ENCODE measurements around the gene GPR3. TPM values are rescaled to one million over a fixed set of nuclear protein-coding genes. Genes with fewer than 3 reads are reported as not detected.

Gene GPR3
- total RNA-seq, 1 donor from 2014 or later, result 0.86 TPM

- TF ChIP-seq EZH2 (IDR thresholded peaks at IDR 0.05; ENCODE audit: insufficient read depth, low read length) (no peak), CTCF (IDR thresholded peaks at IDR 0.05; ENCODE audit: insufficient read depth, low read depth, low read length) (no peak)
Observed at GRCh38 chr1:27368869-27369582, 23.4 kb upstream of the GPR3 start.

GRCh38 chr1:27372022-27372807 is 20.2 kb upstream of the GPR3 start:
- H3K36me3 ChIP-seq (ENCODE audit: insufficient read depth, low read length), result no peaks in the 10 kb centered on the region
- Mint-ChIP-seq H3K27me3 (ENCODE audit: low read depth, unreplicated experiment) (peaks cover 12% of the 10 kb centered on the region), H3K27ac (ENCODE audit: unreplicated experiment) (no peak overlapping the region), H3K4me1 (ENCODE audit: low read depth, unreplicated experiment) (no peaks in the 10 kb centered on the region), H3K4me3 (ENCODE audit: unreplicated experiment) (no peak overlapping the region), H3K36me3 (ENCODE audit: low read depth, unreplicated experiment) (no peaks in the 10 kb centered on the region), H3K9me3 (ENCODE audit: unreplicated experiment) (no peaks in the 10 kb centered on the region)
- no peaks in the 10 kb centered on the region for H3K27me3 ChIP-seq (ENCODE audit: insufficient read depth, low read length)
- TF ChIP-seq EZH2 (IDR thresholded peaks at IDR 0.05; ENCODE audit: insufficient read depth, low read length) (no peak), CTCF (IDR thresholded peaks at IDR 0.05; ENCODE audit: insufficient read depth, low read depth, low read length) (no peak)
- no peak overlapping the region for H3K4me2 ChIP-seq (ENCODE audit: low read length)
- DNase-seq (ENCODE audit: low read depth) (no peak), FAIRE-seq (no peak)
- no peaks in the 10 kb centered on the region for H4K20me1 ChIP-seq (ENCODE audit: insufficient read depth, low read length)
- H3K9ac ChIP-seq (ENCODE audit: low read length), result no peak overlapping the region
- H2AFZ ChIP-seq (ENCODE audit: low read depth, low read length), result no peak overlapping the region
- no peak overlapping the region for H3K27ac ChIP-seq (ENCODE audit: low read depth, low read length)
- peaks cover under 1% of the 10 kb centered on the region for H3K4me1 ChIP-seq (ENCODE audit: insufficient read depth, low read length)
- H3K9me3 ChIP-seq (ENCODE audit: insufficient read depth, low read depth, low read length), result no peaks in the 10 kb centered on the region
- H3K79me2 ChIP-seq (ENCODE audit: insufficient read depth, low read length), result no peaks in the 10 kb centered on the region
- no peak overlapping the region for H3K4me3 ChIP-seq (ENCODE audit: insufficient read depth, low read depth, low read length)

More at GRCh38 chr1:27368869-27369582, 23.4 kb upstream of the GPR3 start:
- Mint-ChIP-seq H3K27ac (ENCODE audit: unreplicated experiment) (no peak overlapping the region), H3K27me3 (ENCODE audit: low read depth, unreplicated experiment) (peaks cover 9% of the 10 kb centered on the region), H3K4me3 (ENCODE audit: unreplicated experiment) (peak overlapping the region; percentile 34), H3K4me1 (ENCODE audit: low read depth, unreplicated experiment) (peaks cover 2% of the 10 kb centered on the region), H3K36me3 (ENCODE audit: low read depth, unreplicated experiment) (no peaks in the 10 kb centered on the region), H3K9me3 (ENCODE audit: unreplicated experiment) (no peaks in the 10 kb centered on the region)
- Histone ChIP-seq H3K36me3 (ENCODE audit: insufficient read depth, low read length) (no peaks in the 10 kb centered on the region), H3K27ac (ENCODE audit: low read depth, low read length) (no peak overlapping the region), H3K9me3 (ENCODE audit: insufficient read depth, low read depth, low read length) (no peaks in the 10 kb centered on the region), H3K4me1 (ENCODE audit: insufficient read depth, low read length) (peaks cover 15% of the 10 kb centered on the region), H3K4me3 (ENCODE audit: insufficient read depth, low read depth, low read length) (no peak overlapping the region), H2AFZ (ENCODE audit: low read depth, low read length) (no peak overlapping the region), H3K79me2 (ENCODE audit: insufficient read depth, low read length) (no peaks in the 10 kb centered on the region), H4K20me1 (ENCODE audit: insufficient read depth, low read length) (no peaks in the 10 kb centered on the region), H3K4me2 (ENCODE audit: low read length) (no peak overlapping the region), H3K27me3 (ENCODE audit: insufficient read depth, low read length) (no peaks in the 10 kb centered on the region), H3K9ac (ENCODE audit: low read length) (no peak overlapping the region)
- DNase-seq (ENCODE audit: low read depth) (no peak), FAIRE-seq (no peak)
